Anterior cingulate cortex (tissue), 58 donors: ENCODE data around the gene SCN2B.

Experiments used
- DNase-seq, 58 donors: peaks; one replicate each; lab custom pipeline; 2025; lab: John Stamatoyannopoulos, UW

The SCN2B gene

GRCh38 chr11:118138839-118139420, 37.5 kb downstream of the SCN2B start:
- no peak for DNase-seq

DNA sequence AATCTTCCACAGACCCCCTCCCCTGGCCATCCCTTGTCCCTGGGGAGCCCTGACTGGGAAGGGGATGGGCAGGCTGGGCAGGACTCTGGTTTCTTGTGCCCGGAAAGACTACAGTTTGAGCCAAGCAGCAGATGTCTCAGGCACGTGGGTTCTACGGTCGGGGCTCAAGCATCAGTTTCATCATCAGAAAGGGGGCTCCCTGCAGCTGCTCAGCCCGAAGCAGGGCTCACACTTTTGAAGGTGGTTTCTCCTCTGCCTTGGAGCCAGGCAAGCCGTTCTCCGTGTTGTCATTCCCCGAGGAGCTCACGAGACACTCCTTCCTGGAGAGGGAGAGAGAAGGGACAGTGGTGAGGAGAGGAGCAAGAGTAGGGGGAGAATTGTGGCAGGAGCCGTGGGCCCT, 39.6 kb downstream of the SCN2B start:
- DNase-seq, result no peak

DNA sequence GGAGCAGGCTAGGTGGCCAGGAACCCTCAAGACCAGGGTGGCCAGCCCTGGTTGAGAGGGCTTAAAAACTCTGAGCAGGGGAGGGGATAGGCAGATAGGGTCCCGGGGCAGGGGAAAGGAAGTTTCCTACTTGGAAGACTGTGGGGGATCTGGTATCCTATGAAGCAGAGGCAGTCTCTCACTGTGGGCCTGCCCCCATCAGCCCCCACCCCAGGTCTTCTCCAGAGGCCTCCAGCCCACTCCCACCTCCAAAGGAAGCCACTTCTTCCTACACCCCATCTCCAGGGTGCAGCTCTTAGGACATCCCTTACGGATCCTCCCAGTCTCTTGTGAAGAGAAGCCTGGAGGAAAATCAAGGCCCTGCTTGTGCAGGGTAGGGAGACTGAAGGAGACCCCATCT, 40.1 kb downstream of the SCN2B start:
- DNase-seq, result no peak

GRCh38 chr11:118135796-118136165, 40.7 kb downstream of the SCN2B start:
- DNase-seq, result no peak

DNA sequence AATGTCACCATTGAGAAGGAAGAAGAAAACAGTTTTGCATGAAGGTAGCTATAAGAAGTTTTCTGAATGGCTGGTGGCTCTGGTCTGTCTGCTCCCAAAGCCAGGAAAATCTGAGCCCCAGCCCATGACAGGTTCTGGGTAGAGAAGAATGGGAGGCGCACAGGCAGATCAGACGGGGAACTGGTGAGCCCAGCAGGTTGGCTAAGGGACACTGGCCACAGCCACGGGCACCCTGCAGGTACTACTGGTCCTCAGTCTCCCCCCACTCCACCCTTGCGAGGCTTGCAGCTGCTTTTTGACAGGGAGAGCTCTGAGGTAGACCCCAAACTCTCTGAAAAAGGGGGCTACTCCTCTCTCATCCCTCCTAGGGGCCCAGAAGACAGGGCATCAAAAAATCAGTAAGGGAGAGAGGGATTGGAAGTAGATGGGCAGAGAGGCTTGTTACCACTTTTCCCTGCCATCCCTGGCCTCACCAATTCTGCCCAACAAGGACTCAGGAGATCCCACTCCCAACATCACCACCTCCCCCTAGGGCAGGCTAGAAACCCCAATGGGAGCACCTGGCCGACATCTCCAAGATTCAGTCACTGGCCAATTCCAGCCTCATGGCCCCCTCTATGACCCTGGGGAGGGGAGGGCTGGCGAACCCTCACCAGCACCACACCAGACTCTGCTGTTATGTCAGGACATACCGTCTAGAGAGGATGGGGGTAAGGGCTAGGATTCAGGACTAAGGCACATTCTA, 41.2 kb downstream of the SCN2B start:
- no peak for DNase-seq

DNA sequence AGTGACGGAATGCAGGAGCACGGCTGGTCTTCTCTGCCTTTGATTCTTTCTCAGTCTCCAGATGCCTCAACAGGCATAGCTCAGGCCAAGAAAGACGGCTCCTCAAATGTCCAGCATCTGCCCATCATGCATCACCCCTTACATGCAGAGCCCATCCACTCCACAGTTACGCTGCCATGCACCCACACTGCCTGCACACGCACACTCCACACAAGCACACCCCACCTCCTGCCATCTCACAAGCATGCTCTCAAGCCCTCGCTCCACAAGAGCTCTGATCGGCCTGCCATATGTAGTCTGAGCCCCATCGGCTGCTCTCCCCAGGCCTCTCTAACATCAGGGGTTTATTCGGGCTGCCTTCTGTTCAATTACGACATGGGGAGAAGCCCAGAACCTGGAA, 42.6 kb downstream of the SCN2B start:
- no peak for DNase-seq

GRCh38 chr11:118132385-118133151, 43.9 kb downstream of the SCN2B start:
- no peak for DNase-seq

- no peak for DNase-seq
These were observed 46.8 kb downstream of the SCN2B start for GRCh38 chr11:118129471-118130172.

DNA sequence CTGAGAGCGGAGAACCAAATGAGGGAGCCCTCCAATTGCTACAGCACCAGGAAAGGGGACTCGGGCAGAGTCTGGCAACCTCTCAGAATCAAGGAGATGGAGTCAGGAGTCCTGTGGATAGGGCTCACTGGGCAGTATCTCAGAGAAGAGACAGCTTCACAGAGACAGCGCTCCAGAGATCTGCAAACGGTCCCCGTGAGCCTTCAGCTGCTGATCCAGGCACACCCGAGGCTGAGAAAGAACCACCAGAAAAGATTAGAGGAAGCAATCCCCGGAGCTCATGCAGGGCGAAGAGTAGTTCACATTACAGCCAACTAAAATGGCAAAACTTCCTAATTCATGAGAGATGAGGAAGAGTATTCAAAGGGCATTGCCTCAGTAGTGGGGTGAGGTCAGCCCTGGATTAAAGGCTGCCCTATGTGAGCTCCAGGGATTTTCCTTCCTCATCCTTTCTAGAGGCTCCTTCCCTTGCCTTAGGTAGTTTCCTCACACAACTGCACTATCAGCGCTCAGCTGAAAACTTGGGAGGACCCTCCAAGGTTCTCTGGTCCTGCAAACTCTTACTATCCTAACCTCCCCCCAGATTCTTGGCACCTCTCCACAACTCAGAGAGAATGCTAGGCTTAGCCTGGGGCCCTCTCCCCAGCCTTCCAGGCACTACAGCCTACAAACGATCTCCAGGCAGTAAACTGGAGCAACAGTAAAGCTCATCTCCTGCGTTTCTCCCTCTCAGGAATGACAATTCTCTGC, 47.5 kb downstream of the SCN2B start:
- no peak for DNase-seq

GRCh38 chr11:118128310-118128709, 48.1 kb downstream of the SCN2B start:
- DNase-seq, result no peak

GRCh38 chr11:118126082-118126838, 50.2 kb downstream of the SCN2B start:
- no peak for DNase-seq

DNA sequence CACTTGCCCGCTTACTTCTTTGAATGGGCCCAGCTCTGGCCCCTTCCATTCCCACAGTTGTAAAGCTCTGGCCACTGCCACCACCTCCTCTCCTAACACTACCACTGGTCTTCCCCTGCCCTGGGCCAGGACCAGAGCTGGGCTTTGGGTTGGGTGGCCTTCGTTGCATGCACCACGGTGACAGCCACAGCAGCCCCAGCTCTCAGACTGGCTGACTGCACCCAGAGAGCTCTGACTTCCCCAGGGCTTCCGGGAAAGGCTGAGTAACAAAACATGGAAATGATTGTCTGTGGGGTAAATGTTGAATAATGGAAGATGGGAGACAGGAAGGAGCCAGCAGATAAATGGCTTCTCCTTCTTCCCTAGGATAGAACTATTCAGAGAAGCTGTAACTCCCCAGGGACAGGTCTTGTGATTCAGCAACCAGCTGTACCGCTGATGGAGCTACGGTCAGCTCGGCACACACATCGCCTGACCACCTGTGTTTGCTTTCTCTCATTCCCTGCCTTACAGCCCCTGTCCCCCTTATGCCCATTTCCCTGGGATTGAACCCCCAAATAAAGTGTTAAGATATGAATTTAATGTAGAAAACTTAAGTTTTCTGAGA, 51.4 kb downstream of the SCN2B start:
- DNase-seq, result no peak

GRCh38 chr11:118120793-118121192, 55.6 kb downstream of the SCN2B start:
- no peak for DNase-seq

GRCh38 chr11:118117790-118118601, 58.4 kb downstream of the SCN2B start:
- DNase-seq, result no peak

- DNase-seq, result no peak
These were observed 61.4 kb downstream of the SCN2B start for GRCh38 chr11:118115048-118115447.

DNA sequence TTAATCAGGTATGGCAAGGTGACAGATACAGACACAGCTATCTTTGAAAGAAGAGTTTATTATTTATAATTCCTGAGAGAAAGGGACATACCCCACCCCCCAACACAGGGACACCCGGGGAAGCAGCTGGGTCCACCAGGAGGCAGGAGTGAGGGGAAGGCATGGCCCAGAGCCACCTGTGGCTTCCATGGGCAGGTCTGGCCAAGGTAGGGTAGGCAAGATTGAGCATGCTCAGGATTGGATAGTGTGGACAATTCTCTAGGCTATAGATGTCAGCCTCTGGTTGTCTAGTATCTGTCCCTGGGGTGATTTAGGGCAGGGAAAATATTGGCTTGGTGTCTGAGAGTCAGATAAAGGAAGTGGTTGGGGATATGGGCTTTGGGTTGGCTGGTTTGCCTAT, 62.2 kb downstream of the SCN2B start:
- no peak for DNase-seq

GRCh38 chr11:118112711-118113430, 63.6 kb downstream of the SCN2B start:
- no peak for DNase-seq
